Activated naive CD8-positive, alpha-beta T cell treated with anti-CD3 and anti-CD28 coated beads for 36 hours (primary cell): Measurements from ENCODE around the gene STIM2. TPM values are rescaled to one million over a fixed set of nuclear protein-coding genes. Genes with fewer than 3 reads are reported as not detected.
"Not testable (repeated sequence)": the region's sequence is repeated elsewhere in the genome, so short reads cannot be mapped to it uniquely, and the experiment has no call there.

Source experiments
- DNase-seq: peaks from one replicate; pipeline ENCODE4 v3.0.0; 2021
- H3K27ac Mint-ChIP-seq: one replicate; pipeline ENCODE4 v1.8.0; 2022; ENCODE audit warnings: mild to moderate bottlenecking, moderate library complexity, mixed read lengths
- H3K27me3 Mint-ChIP-seq: one replicate; pipeline ENCODE4 v1.8.0; 2022; ENCODE audit warnings: mild to moderate bottlenecking, mixed read lengths
- H3K36me3 Mint-ChIP-seq: one replicate; pipeline ENCODE4 v1.8.0; 2021; ENCODE audit warnings: mild to moderate bottlenecking, mixed read lengths
- H3K4me1 Mint-ChIP-seq: one replicate; pipeline ENCODE4 v1.8.0; 2021; ENCODE audit warnings: mixed read lengths
- H3K4me3 Mint-ChIP-seq: one replicate; pipeline ENCODE4 v1.8.0; 2022; ENCODE audit warnings: mild to moderate bottlenecking, moderate library complexity, mixed read lengths
- H3K9me3 Mint-ChIP-seq: one replicate; pipeline ENCODE4 v1.8.0; 2022; ENCODE audit warnings: mixed read lengths
- total RNA-seq, 2 experiments: library from RNA; stranded (reverse); gene quantifications; one replicate each; pipeline ENCODE4 v1.2.3, GENCODE V29; 2021

Gene STIM2
- total RNA-seq, 2 experiments from 2014 or later = 41.8 to 45.1 TPM

- Mint-ChIP-seq H3K9me3 (no peaks in the 10 kb centered on the region), H3K4me3 (peak overlapping the region; percentile 6), H3K36me3 (peaks cover 30% of the 10 kb centered on the region), H3K27me3 (no peaks in the 10 kb centered on the region), H3K4me1 (peaks cover 46% of the 10 kb centered on the region), H3K27ac (peak overlapping the region; percentile 59)
- DNase-seq = no peak
Observed at GRCh38 chr4:26958925-26959653, 98.4 kb downstream of the STIM2 start.

- no peak for DNase-seq
- H3K4me1 Mint-ChIP-seq = peaks cover 48% of the 10 kb centered on the region
- H3K36me3 Mint-ChIP-seq = peaks cover 30% of the 10 kb centered on the region
- peak overlapping the region; percentile 59 for H3K27ac Mint-ChIP-seq
- H3K4me3 Mint-ChIP-seq = no peak overlapping the region
- no peaks in the 10 kb centered on the region for H3K9me3 Mint-ChIP-seq
- no peaks in the 10 kb centered on the region for H3K27me3 Mint-ChIP-seq
Observed at GRCh38 chr4:26959654-26960047, 99.0 kb downstream of the STIM2 start.

DNA sequence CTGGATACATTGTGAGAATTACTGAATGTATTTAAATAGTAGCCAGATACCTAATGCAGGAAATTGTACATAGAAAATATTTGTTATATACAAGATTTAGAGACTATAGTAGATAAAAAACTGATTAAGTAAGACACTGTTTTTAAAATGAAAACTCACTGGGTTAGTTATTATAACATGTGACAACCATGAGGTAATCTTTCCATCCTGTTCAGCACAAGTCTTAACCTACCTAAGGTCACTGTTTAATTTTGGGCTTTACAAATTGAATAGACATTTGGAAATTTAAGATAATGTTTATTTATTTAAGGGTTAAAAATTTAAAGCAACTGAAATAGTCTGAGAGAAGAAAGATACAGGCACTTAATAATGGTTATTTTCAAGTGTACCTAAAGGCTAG is 102.1 kb downstream of the STIM2 start:
- Mint-ChIP-seq H3K36me3 (peaks cover 45% of the 10 kb centered on the region), H3K27me3 (no peaks in the 10 kb centered on the region), H3K9me3 (no peaks in the 10 kb centered on the region), H3K27ac (no peak overlapping the region), H3K4me3 (no peak overlapping the region), H3K4me1 (peaks cover 60% of the 10 kb centered on the region)
- DNase-seq = no peak

GRCh38 chr4:26964512-26964911 is 103.9 kb downstream of the STIM2 start:
- peaks cover 2% of the 10 kb centered on the region for H3K9me3 Mint-ChIP-seq
- H3K27ac Mint-ChIP-seq = no peak overlapping the region
- no peaks in the 10 kb centered on the region for H3K27me3 Mint-ChIP-seq
- H3K36me3 Mint-ChIP-seq = peaks cover 43% of the 10 kb centered on the region
- peaks cover 47% of the 10 kb centered on the region for H3K4me1 Mint-ChIP-seq
- no peak for DNase-seq
- H3K4me3 Mint-ChIP-seq = no peak overlapping the region

DNA sequence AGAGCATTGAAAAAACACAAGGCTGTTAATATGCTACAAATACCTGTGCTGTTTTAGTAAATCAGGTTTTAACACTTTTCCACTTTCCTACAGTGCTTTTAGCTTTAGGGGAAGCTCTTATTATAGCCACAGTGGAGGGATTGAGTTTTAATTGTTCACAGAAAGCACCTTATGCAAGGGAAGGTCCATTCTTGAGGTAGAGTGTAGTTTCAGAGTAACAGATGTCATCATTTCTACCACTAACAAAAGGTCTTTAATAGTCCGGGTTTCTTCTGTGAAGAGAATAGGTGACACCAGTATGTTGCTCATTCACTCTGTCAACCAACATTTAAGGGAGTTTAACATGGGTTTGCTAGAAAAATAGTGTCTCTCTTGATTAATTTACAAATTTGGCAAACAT is 104.4 kb downstream of the STIM2 start:
- H3K36me3 Mint-ChIP-seq = peaks cover 41% of the 10 kb centered on the region
- no peak for DNase-seq
- H3K4me1 Mint-ChIP-seq = peaks cover 42% of the 10 kb centered on the region
- H3K27me3 Mint-ChIP-seq = no peaks in the 10 kb centered on the region
- no peak overlapping the region for H3K4me3 Mint-ChIP-seq
- H3K9me3 Mint-ChIP-seq = peaks cover 2% of the 10 kb centered on the region
- no peak overlapping the region for H3K27ac Mint-ChIP-seq

DNA sequence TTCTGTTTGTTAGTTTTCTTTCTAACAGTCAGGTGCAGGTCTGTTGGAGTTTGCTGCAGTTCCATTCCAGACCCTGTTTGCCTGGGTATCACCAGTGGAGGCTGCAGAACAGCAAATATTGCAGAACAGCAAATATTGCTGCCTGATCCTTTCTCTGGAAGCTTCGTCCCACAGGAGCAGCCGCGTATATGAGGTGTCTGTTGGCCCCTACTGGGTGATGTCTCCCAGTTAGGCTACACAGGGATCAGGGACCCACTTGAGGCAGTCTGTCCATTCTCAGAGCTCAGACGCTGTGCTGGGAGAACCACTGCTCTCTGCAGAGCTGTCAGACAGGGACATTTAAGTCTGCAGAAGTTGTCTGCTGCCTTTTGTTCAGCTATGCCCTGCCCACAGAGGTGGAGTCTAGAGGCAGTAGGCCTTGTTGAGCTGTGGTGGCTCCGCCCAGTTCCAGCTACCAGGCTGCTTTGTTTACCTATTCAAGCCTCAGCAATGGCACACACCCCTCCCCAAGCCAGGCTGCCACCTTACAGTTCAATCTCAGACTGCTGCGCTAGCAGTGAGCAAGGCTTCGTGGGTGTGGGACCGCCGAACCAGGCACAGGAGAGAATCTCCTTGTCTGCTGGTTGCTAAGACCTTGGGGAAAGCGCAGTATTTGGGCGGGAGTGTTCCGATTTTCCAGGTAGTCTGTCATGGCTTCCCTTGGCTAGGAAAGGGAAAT is 115.0 kb downstream of the STIM2 start:
- H3K4me3 Mint-ChIP-seq, H3K27ac Mint-ChIP-seq, H3K27me3 Mint-ChIP-seq, DNase-seq: not testable (repeated sequence)
- H3K9me3 Mint-ChIP-seq = peaks cover 19% of the 10 kb centered on the region
- H3K36me3 Mint-ChIP-seq = peaks cover 59% of the 10 kb centered on the region
- peaks cover 55% of the 10 kb centered on the region for H3K4me1 Mint-ChIP-seq

DNA sequence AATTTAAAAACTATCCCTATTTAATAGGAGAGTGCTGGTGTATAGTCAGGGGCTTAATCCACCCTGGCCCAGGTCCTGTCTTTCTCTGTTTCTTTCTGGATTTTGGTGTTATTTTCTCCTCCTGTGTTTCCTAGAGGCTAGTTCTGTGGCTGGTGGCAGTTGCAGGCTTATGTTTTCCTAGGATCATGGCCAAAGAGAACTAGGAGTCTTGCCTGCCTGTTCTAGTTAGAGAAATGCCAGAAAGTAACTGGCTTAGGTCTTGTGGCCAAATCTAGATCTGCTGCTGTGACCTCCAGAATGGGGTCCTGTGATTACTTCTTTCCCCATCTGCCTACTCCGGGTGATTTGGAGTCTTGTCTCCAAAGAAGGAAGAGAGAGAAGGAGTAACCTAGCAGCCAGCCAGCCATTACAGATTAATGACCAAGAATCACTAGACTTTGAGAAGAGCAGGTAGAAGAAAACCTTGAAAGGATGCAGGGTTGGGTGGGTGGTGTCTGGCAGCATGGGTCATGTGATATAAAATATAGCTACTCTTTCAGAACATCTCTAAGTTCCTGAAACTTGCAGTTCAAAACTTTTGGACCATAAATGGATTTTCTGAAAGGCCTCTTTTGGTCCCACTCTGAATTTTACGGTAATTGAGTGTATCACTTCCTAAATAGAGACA is 117.9 kb downstream of the STIM2 start:
- no peak overlapping the region for H3K4me3 Mint-ChIP-seq
- H3K27me3 Mint-ChIP-seq = no peaks in the 10 kb centered on the region
- peaks cover 38% of the 10 kb centered on the region for H3K36me3 Mint-ChIP-seq
- peaks cover 3% of the 10 kb centered on the region for H3K9me3 Mint-ChIP-seq
- DNase-seq = no peak
- peaks cover 44% of the 10 kb centered on the region for H3K4me1 Mint-ChIP-seq
- peak overlapping the region; percentile 18 for H3K27ac Mint-ChIP-seq

GRCh38 chr4:26984896-26985295 is 124.3 kb downstream of the STIM2 start:
- Mint-ChIP-seq H3K9me3 (peaks cover 4% of the 10 kb centered on the region), H3K4me1 (peaks cover 43% of the 10 kb centered on the region), H3K36me3 (peaks cover 26% of the 10 kb centered on the region), H3K27ac (no peak overlapping the region), H3K4me3 (no peak overlapping the region), H3K27me3 (no peaks in the 10 kb centered on the region)
- DNase-seq = no peak

GRCh38 chr4:26985873-26986272 is 125.2 kb downstream of the STIM2 start:
- Mint-ChIP-seq H3K4me3 (peak overlapping the region; percentile 40), H3K27me3 (no peaks in the 10 kb centered on the region), H3K36me3 (peaks cover 31% of the 10 kb centered on the region), H3K27ac (peak overlapping the region; percentile 16), H3K9me3 (peaks cover 8% of the 10 kb centered on the region), H3K4me1 (peaks cover 43% of the 10 kb centered on the region)
- peak; percentile 36 for DNase-seq

GRCh38 chr4:26987191-26987590 is 126.5 kb downstream of the STIM2 start:
- H3K27me3 Mint-ChIP-seq = no peaks in the 10 kb centered on the region
- no peak overlapping the region for H3K4me3 Mint-ChIP-seq
- no peak for DNase-seq
- H3K27ac Mint-ChIP-seq = peak overlapping the region; percentile 11
- H3K36me3 Mint-ChIP-seq = peaks cover 32% of the 10 kb centered on the region
- H3K9me3 Mint-ChIP-seq = peaks cover 12% of the 10 kb centered on the region
- H3K4me1 Mint-ChIP-seq = peaks cover 48% of the 10 kb centered on the region

DNA sequence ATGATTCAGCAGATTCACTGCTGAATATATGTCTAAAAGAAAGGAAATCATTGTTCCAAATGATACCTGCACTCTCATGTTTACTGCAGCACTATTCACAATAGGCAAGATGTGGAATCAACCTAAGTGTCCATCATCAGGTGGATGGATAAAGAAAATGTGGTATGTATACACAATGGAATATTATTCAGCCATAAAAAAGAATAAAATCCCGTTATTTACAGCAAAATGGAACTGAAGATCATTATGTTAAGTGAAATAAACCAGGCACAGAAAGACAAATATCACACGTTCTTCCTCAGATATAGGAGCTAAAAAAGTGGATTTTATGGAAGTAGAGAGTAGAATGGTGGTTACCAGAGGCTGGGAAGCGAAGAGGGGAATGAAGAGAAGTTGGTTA is 130.4 kb downstream of the STIM2 start:
- Mint-ChIP-seq H3K4me1 (peaks cover 33% of the 10 kb centered on the region), H3K27me3 (no peaks in the 10 kb centered on the region), H3K9me3 (peaks cover 12% of the 10 kb centered on the region), H3K36me3 (peaks cover 34% of the 10 kb centered on the region), H3K27ac (no peak overlapping the region), H3K4me3 (no peak overlapping the region)
- DNase-seq = no peak

DNA sequence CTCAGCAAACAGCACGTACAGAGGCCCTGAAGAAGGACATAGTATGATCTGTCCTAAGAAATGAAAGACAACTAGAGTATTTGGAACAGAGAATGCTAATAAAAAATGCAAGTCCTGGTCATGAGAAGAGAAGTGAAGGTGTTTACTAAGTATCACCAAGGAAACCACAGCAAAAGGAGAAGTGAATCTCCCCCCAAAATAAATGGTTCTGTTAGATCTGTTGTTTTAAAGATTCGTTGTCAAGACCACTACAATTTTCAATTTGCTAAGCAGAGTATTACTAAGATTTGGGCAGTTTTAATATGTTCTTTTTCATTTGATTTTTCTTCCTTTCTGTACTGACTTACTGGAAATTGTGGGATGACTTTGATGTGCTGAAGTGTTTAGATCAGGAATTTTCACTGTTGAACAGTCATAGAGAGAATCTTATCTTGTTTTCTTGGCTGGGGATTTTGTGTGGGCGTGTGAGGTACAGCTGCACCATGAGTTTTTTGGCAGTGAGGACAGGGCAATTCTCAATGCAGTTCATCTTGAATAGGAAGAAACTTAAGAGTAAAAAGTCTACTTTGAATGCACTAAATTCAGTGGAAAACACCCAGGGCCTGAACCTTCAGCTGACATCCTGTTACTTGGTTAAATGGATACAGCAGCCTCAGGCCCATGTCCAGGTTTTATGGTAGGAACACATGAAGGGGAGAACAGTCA is 132.2 kb downstream of the STIM2 start:
- Mint-ChIP-seq H3K9me3 (peaks cover 12% of the 10 kb centered on the region), H3K27ac (no peak overlapping the region), H3K4me3 (no peak overlapping the region), H3K27me3 (no peaks in the 10 kb centered on the region), H3K36me3 (peaks cover 32% of the 10 kb centered on the region), H3K4me1 (peaks cover 31% of the 10 kb centered on the region)
- peak; percentile 33 for DNase-seq

DNA sequence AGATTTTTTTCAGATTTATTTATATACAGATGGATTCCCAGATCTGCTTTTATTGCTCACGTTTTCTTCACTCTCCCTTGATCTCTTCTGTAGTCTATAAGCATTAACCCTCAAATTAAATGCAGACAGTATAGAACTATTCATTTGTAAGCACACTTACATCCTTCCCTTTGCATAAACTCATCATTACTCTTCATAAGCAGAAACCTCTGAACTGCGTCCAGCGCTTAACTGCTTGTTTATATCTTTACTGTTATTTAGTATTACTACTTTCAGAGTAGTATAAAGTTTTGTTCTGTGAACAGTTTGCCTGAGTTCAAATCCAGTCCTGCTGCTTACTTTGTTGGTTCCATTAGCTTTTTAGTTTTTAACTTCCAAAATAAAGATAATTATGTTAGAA is 132.9 kb downstream of the STIM2 start:
- H3K27me3 Mint-ChIP-seq = no peaks in the 10 kb centered on the region
- no peak for DNase-seq
- peaks cover 27% of the 10 kb centered on the region for H3K36me3 Mint-ChIP-seq
- peaks cover 27% of the 10 kb centered on the region for H3K4me1 Mint-ChIP-seq
- H3K27ac Mint-ChIP-seq = no peak overlapping the region
- no peak overlapping the region for H3K4me3 Mint-ChIP-seq
- peaks cover 12% of the 10 kb centered on the region for H3K9me3 Mint-ChIP-seq

- no peak overlapping the region for H3K27ac Mint-ChIP-seq
- H3K4me1 Mint-ChIP-seq = peaks cover 27% of the 10 kb centered on the region
- H3K4me3 Mint-ChIP-seq = no peak overlapping the region
- peaks cover 26% of the 10 kb centered on the region for H3K36me3 Mint-ChIP-seq
- no peaks in the 10 kb centered on the region for H3K27me3 Mint-ChIP-seq
- H3K9me3 Mint-ChIP-seq = peaks cover 12% of the 10 kb centered on the region
- DNase-seq = no peak
Observed at GRCh38 chr4:26993967-26994366, 133.3 kb downstream of the STIM2 start.

- DNase-seq = no peak
- Mint-ChIP-seq H3K4me3 (no peak overlapping the region), H3K9me3 (peaks cover 7% of the 10 kb centered on the region), H3K36me3 (peaks cover 18% of the 10 kb centered on the region), H3K4me1 (peaks cover 26% of the 10 kb centered on the region), H3K27me3 (no peaks in the 10 kb centered on the region), H3K27ac (peak overlapping the region; percentile 37)
Observed at GRCh38 chr4:26995316-26995715, 134.7 kb downstream of the STIM2 start.
